GM21515 (cell line): ENCODE measurements around the gene HHIPL2.
"Not testable (repeated sequence)": the region's sequence is repeated elsewhere in the genome, so short reads cannot be mapped to it uniquely, and the experiment has no call there.

ENCODE experiments used
- ATAC-seq: cut with Tn5 transposase; IDR thresholded peaks from one replicate; pipeline ENCODE4 v1.9.1; 2021; ENCODE audit not compliant: unreplicated experiment

Gene HHIPL2

GRCh38 chr1:222540598-222540995, 7.3 kb downstream of the HHIPL2 start:
- ATAC-seq: no peak

- ATAC-seq: no peak
Observed at GRCh38 chr1:222539951-222540597, 7.8 kb downstream of the HHIPL2 start.

GRCh38 chr1:222535455-222535854, 12.4 kb downstream of the HHIPL2 start:
- ATAC-seq: no peak

- ATAC-seq: no peak
Observed at GRCh38 chr1:222530852-222531251, 17.1 kb downstream of the HHIPL2 start.

GRCh38 chr1:222529916-222530315, 18.0 kb downstream of the HHIPL2 start:
- no peak for ATAC-seq

- ATAC-seq: no peak
Observed at GRCh38 chr1:222529181-222529580, 18.7 kb downstream of the HHIPL2 start.

GRCh38 chr1:222525951-222526350, 22.0 kb downstream of the HHIPL2 start:
- ATAC-seq: no peak

GRCh38 chr1:222523852-222524251, 24.1 kb downstream of the HHIPL2 start:
- no peak for ATAC-seq

GRCh38 chr1:222522105-222522915, 25.6 kb downstream of the HHIPL2 start:
- ATAC-seq: no peak

- ATAC-seq: no peak
Observed at GRCh38 chr1:222521299-222522104, 26.4 kb downstream of the HHIPL2 start.

- ATAC-seq: not testable (repeated sequence)
Observed at GRCh38 chr1:222489496-222489895, 58.4 kb downstream of the HHIPL2 start.

GRCh38 chr1:222487774-222488173, 60.1 kb downstream of the HHIPL2 start:
- ATAC-seq: not testable (repeated sequence)

- ATAC-seq: not testable (repeated sequence)
Observed at GRCh38 chr1:222484005-222484404, 63.9 kb downstream of the HHIPL2 start.

GRCh38 chr1:222479567-222479966, 68.3 kb downstream of the HHIPL2 start:
- not testable (repeated sequence) for ATAC-seq

GRCh38 chr1:222476436-222476835, 71.5 kb downstream of the HHIPL2 start:
- not testable (repeated sequence) for ATAC-seq

- ATAC-seq: not testable (repeated sequence)
Observed at GRCh38 chr1:222473717-222474116, 74.2 kb downstream of the HHIPL2 start.

- not testable (repeated sequence) for ATAC-seq
Observed at GRCh38 chr1:222472776-222473540, 74.9 kb downstream of the HHIPL2 start.
